Measurements from ENCODE around the gene PDGFRB. TPM values are rescaled to one million over a fixed set of nuclear protein-coding genes. Genes with fewer than 3 reads are reported as not detected.

The PDGFRB gene
- polyA plus RNA-seq, 1 donor (not counting 4 experiments of a cell fraction or from before 2014, with no cell fraction given), result 0.14 TPM

DNA sequence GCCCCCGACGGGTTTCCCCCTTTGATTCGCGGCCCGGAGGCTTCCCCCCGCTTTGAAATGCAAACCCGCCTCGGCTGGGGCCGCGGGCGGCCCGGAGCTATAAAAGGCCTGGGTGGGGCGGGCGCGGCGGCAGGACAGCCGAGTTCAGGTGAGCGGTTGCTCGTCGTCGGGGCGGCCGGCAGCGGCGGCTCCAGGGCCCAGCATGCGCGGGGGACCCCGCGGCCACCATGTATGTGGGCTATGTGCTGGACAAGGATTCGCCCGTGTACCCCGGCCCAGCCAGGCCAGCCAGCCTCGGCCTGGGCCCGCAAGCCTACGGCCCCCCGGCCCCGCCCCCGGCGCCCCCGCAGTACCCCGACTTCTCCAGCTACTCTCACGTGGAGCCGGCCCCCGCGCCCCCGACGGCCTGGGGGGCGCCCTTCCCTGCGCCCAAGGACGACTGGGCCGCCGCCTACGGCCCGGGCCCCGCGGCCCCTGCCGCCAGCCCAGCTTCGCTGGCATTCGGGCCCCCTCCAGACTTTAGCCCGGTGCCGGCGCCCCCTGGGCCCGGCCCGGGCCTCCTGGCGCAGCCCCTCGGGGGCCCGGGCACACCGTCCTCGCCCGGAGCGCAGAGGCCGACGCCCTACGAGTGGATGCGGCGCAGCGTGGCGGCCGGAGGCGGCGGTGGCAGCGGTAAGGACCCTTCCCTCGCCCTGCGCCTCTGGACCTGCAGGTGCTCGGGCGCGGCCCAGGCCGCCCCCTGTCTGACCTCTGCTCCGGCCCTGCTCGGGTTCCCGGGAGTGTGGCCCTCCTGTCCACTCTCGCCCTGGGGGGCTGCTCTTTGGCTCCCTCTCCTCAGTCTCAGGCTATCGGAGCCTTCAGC lies 11.2 kb upstream of the PDGFRB start, which contains the start of gene CDX1:
CDX1 (plus strand) TSS at position 129 of the 862 bp plus-strand sequence; CDS start at position 228, 99 bp downstream.
- Histone ChIP-seq H3K9ac (ENCODE audit: control insufficient read depth, extremely low read depth, insufficient read depth, low read length) (no peak within 1 kb of the TSS), H3K27me3 (ENCODE audit: control insufficient read depth, extremely low read depth, insufficient read depth, low read length) (peaks cover 52% of the 10 kb centered on the region), H3K4me1 (ENCODE audit: control insufficient read depth, extremely low read depth, insufficient read depth, low read length) (no peaks in the 10 kb centered on the region), H2AFZ (ENCODE audit: control insufficient read depth, low read length) (no peak within 1 kb of the TSS), H4K20me1 (ENCODE audit: control insufficient read depth, extremely low read depth, insufficient read depth, low read length) (no peaks in the 10 kb centered on the region), H3K79me2 (ENCODE audit: control insufficient read depth, insufficient read depth, low read length) (no peaks in the 10 kb centered on the region), H3K4me3 (ENCODE audit: control insufficient read depth in 2 of 3, extremely low read depth in 1 of 3, insufficient read depth in 2 of 3, low read depth in 1 of 3, low read length in 3 of 3) (no peak within 1 kb of the TSS), H3K9me1 (ENCODE audit: control insufficient read depth, extremely low read depth, insufficient read depth, low read length) (peaks cover 2% of the 10 kb centered on the region), H3K9me3 (ENCODE audit: control insufficient read depth, low read depth, low read length) (no peaks in the 10 kb centered on the region), H3K27ac (ENCODE audit: control insufficient read depth, insufficient read depth, low read length) (no peak within 1 kb of the TSS), H3K36me3 (ENCODE audit: control insufficient read depth in 2 of 2, extremely low read depth in 1 of 2, insufficient read depth in 2 of 2, low read length in 2 of 2) (no peaks in the 10 kb centered on the region), H3K4me2 (ENCODE audit: control insufficient read depth, extremely low read depth, insufficient read depth, low read depth, low read length) (no peak within 1 kb of the TSS)
- FAIRE-seq (no peak), DNase-seq (ENCODE audit: low read depth, low spot score) (no peak)
- dilution Hi-C loops (cut with MboI; ENCODE audit: extremely low pct_ligation_motif_present, low sequenced_read_pairs), result no loop called here
- peak; percentile 94 for TF ChIP-seq EZH2 (IDR thresholded peaks at IDR 0.05; ENCODE audit: low read length)
- TF ChIP-seq, protein P1, sequence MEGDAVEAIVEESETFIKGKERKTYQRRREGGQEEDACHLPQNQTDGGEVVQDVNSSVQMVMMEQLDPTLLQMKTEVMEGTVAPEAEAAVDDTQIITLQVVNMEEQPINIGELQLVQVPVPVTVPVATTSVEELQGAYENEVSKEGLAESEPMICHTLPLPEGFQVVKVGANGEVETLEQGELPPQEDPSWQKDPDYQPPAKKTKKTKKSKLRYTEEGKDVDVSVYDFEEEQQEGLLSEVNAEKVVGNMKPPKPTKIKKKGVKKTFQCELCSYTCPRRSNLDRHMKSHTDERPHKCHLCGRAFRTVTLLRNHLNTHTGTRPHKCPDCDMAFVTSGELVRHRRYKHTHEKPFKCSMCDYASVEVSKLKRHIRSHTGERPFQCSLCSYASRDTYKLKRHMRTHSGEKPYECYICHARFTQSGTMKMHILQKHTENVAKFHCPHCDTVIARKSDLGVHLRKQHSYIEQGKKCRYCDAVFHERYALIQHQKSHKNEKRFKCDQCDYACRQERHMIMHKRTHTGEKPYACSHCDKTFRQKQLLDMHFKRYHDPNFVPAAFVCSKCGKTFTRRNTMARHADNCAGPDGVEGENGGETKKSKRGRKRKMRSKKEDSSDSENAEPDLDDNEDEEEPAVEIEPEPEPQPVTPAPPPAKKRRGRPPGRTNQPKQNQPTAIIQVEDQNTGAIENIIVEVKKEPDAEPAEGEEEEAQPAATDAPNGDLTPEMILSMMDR (optimal IDR thresholded peaks at IDR 0.05 in 1 of 3, IDR thresholded peaks at IDR 0.05 in 1 of 3, conservative IDR thresholded peaks at IDR 0.05 in 1 of 3; ENCODE audit: extremely low read depth in 1 of 3, insufficient read depth in 2 of 3, low read length in 3 of 3), result no peak

DNA sequence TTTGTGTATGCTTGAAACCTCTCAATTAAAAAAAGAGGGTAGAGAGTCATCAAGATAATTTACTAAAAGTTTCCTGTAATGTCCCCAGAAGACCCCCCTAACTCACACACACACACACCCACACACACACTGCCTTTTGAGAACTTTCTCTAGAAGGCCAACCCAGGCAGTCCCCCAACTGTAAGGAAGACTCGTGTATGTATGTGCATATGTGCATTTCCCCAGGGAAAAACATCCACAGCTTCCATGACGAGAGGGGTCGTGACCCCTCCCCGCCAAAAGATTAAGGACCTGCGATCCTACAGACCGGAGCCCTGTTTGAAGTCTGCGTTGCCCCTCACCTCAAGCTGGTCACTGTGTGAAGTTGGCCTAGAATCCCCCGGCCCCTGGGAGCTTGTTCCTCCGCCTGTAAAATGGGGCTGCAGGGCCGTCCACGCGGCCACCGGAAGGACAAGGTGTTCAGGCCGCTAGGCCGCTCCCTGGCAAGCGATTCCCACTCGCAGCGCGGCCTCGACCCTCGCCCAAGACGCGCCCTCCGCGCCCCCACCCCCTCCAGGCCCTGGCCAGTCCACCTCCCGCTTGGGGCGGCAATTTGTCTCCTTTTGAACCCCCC lies 10.5 kb upstream of the PDGFRB start:
- H3K79me2 ChIP-seq (ENCODE audit: control insufficient read depth, insufficient read depth, low read length), result no peaks in the 10 kb centered on the region
- DNase-seq (ENCODE audit: low read depth, low spot score), result no peak
- peaks cover 2% of the 10 kb centered on the region for H3K9me1 ChIP-seq (ENCODE audit: control insufficient read depth, extremely low read depth, insufficient read depth, low read length)
- no peaks in the 10 kb centered on the region for H3K9me3 ChIP-seq (ENCODE audit: control insufficient read depth, low read depth, low read length)
- H3K4me1 ChIP-seq (ENCODE audit: control insufficient read depth, extremely low read depth, insufficient read depth, low read length), result no peaks in the 10 kb centered on the region
- dilution Hi-C loops (cut with MboI; ENCODE audit: extremely low pct_ligation_motif_present, low sequenced_read_pairs), result no loop called here
- no peak overlapping the region for H3K9ac ChIP-seq (ENCODE audit: control insufficient read depth, extremely low read depth, insufficient read depth, low read length)
- peak; percentile 61 for TF ChIP-seq EZH2 (IDR thresholded peaks at IDR 0.05; ENCODE audit: low read length)
- TF ChIP-seq, protein P1 (optimal IDR thresholded peaks at IDR 0.05 in 1 of 3, IDR thresholded peaks at IDR 0.05 in 1 of 3, conservative IDR thresholded peaks at IDR 0.05 in 1 of 3; ENCODE audit: extremely low read depth in 1 of 3, insufficient read depth in 2 of 3, low read length in 3 of 3), result no peak
- no peaks in the 10 kb centered on the region for H4K20me1 ChIP-seq (ENCODE audit: control insufficient read depth, extremely low read depth, insufficient read depth, low read length)
- H2AFZ ChIP-seq (ENCODE audit: control insufficient read depth, low read length), result no peak overlapping the region
- no peak overlapping the region for H3K4me3 ChIP-seq (ENCODE audit: control insufficient read depth in 2 of 3, extremely low read depth in 1 of 3, insufficient read depth in 2 of 3, low read depth in 1 of 3, low read length in 3 of 3)
- H3K27me3 ChIP-seq (ENCODE audit: control insufficient read depth, extremely low read depth, insufficient read depth, low read length), result peaks cover 52% of the 10 kb centered on the region
- no peak overlapping the region for H3K4me2 ChIP-seq (ENCODE audit: control insufficient read depth, extremely low read depth, insufficient read depth, low read depth, low read length)
- FAIRE-seq, result no peak
- no peak overlapping the region for H3K27ac ChIP-seq (ENCODE audit: control insufficient read depth, insufficient read depth, low read length)
- H3K36me3 ChIP-seq (ENCODE audit: control insufficient read depth in 2 of 2, extremely low read depth in 1 of 2, insufficient read depth in 2 of 2, low read length in 2 of 2), result no peaks in the 10 kb centered on the region
